Measurements from ENCODE around the gene CYP26C1. TPM values are rescaled to one million over a fixed set of nuclear protein-coding genes. Genes with fewer than 3 reads are reported as not detected.

CYP26C1 gene, protein sequence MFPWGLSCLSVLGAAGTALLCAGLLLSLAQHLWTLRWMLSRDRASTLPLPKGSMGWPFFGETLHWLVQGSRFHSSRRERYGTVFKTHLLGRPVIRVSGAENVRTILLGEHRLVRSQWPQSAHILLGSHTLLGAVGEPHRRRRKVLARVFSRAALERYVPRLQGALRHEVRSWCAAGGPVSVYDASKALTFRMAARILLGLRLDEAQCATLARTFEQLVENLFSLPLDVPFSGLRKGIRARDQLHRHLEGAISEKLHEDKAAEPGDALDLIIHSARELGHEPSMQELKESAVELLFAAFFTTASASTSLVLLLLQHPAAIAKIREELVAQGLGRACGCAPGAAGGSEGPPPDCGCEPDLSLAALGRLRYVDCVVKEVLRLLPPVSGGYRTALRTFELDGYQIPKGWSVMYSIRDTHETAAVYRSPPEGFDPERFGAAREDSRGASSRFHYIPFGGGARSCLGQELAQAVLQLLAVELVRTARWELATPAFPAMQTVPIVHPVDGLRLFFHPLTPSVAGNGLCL
- total RNA-seq (2014; rRNA removed) = not detected in 2 replicates
- polyA plus RNA-seq (2012) = 0.21 TPM

DNA sequence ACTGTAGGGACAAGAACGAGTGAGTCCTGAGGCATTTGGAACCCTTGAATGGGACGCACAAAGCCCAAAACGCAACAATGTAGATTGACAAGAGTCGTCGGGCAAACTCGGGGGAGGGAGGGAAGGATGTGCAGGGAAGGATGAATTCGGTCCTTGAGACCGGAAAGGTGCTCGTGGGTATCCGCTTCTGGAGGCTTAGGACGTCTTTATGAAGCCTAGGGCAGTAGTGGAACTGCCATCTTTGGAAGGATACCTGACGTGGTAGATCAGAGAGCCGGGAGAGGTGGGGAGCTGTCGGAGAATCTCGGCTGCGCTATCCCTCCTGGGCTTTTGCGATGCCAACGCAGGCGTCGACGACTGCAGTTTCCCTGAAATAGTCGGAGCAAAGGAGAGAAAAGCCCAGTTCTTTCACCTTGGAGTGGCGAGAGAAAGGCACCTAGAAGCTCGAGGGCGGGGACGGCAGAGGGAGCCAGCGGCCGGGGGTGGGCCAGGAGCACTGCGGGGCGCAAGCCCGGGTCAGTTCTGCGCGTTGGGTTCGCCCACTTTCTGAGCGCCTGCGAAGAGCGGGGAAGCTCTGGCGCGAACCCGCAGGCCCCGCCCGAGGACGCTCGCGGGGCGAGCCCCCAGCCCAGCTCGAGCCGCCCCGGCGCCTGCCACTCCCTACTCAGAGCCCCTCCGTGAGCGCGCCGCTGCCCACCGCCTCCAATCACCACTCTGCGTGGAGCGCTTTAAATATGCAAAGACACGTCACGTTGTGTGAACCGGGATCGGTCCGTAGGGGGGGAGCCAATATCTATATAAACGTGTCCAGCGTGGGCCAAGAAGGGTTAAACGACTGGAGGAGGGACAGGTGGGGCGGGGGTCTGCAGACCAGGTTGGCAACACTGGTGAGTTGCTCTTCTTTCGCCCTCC is at the start of gene CYP26C1:
CYP26C1 (plus strand) TSS at position 824 of the 912 bp plus-strand sequence. CDS start 466 bp downstream, outside the sequence.
- DNase-seq (ENCODE audit: low read depth) = no peak

GRCh38 chr10:93015722-93016121 is 44.9 kb upstream of the CYP26C1 start:
- no peak for DNase-seq (ENCODE audit: low read depth)

- DNase-seq (ENCODE audit: low read depth) = no peak
Observed at GRCh38 chr10:93023013-93023650, 37.5 kb upstream of the CYP26C1 start.

DNA sequence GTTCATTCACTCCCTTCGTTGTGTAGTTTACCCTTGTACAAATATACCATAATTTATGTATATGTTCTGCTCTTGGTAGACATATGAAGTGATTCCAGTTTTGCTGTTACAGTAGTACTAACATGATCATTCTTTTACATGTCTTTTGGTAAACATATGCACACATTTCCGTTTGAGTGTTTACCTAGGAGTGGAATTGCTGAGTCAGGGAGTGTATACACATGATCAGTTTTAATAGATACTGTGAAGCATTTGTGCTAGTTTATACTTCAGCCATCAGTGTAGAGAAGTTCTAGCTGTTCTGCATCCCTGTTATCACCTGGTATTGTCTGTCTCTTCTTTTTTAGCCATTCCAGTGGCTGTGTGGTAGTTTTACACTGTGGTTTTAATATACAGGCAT is 34.5 kb upstream of the CYP26C1 start:
- DNase-seq (ENCODE audit: low read depth) = no peak

DNA sequence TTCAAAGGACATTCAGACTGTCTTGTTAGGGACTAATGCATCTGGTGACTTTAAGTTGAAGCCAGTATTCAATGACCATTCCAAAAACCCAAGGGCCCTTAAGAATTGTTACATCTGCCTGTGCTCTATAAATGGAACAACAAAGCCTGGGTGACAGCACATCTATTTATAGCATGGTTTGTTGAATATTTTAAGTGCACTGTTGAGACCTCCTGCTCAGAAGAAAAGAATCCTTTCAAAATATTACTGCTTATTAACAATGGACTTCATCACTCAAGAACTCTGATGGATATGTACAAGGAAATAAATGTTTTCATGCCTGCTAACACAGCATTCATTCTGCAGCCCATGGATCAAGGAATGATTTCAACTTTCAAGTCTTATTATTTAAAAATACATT is 33.1 kb upstream of the CYP26C1 start:
- DNase-seq (ENCODE audit: low read depth) = no peak

DNA sequence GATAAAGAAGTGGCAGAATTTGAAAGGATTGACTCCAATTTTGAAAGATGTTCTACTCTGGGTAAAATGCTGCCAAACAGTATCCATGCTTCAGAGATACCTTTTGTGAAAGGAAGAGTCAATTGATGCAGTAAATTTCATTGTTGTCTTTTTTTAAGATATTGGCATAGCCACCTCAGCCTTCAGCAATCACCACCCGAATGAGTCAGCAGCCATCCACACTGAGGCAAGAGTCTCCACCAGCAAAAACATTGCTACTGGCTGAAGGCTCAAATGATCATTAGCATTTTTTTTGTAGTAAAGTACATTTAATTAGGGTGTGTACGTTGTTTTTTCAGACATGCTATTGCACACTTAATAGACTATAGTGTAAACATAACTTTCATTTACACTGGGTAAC is 31.7 kb upstream of the CYP26C1 start:
- DNase-seq (ENCODE audit: low read depth) = peak; percentile 68

- DNase-seq (ENCODE audit: low read depth) = peak; percentile 83
Observed at GRCh38 chr10:93030409-93030808, 30.2 kb upstream of the CYP26C1 start.

DNA sequence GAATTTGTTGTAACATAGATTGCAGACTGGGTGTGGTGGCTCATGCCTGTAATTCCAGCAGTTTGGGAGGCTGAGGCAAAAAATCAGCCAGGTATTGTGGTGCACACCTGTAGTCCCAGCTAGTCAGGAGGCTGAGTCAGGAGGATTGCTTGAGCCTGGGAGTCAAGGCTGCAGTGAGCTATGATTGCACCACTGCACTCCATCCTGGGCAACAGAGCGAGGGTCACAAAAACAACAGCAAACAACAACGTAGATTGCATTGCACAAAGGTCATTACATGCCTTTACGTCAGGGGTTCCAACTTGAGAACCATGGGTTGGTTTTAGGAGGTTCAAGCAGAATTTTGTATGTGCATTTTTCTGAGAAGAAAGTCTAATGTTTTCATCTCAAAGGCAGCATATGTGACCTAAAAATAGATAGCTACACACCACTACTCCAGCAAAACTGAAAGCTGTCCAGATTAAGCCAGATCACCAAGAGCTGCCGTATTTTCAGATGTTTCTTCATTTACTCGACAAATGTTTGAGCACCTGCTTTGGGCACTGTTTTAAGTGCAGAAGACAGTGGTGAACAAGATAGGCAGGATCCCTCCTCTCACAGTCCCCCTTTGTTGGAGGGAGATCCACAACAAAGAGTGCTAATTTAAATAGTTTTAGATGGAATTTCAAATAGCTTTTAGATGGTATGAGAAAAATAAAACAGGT is 28.3 kb upstream of the CYP26C1 start:
- peak; percentile 38 for DNase-seq (ENCODE audit: low read depth)

GRCh38 chr10:93032809-93033137 is 27.8 kb upstream of the CYP26C1 start:
- DNase-seq (ENCODE audit: low read depth) = no peak

DNA sequence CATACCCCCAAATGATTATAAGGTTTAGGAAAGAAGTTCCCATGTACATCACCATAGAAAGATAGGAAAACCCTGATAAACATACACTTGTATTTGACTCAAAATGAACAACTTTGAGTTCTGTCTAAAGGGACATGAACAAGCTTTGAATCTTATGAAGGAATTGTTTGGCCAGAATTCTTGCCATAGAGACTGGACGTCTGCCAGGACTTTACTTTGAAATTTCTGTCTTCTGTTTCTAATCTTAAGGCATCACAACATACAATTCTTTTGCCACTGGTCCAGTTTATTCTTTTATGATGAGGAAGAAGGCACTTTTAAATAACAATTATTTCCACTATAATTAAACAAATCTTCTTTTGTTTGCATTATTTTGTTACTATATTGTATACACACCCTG is 26.2 kb upstream of the CYP26C1 start:
- DNase-seq (ENCODE audit: low read depth) = no peak

DNA sequence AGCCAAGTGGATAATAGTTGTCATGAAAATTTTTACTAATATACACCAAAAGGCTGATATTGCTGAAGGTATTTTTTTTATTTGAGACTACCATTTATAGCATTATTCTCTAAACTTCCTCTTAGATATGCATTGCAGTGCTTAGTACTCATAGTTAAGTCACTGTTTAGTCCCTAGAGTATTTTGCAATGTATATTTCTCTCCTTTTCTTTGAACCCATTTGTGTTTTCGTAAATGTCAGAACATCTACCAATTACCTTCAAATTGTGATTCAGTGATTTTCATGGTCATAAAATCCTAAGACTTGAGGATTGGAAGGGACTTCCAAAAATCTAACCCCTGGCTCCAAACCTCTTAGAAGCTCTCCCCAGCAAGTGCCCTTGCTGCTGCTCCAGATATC is 21.5 kb upstream of the CYP26C1 start:
- no peak for DNase-seq (ENCODE audit: low read depth)

GRCh38 chr10:93039721-93040120 is 20.9 kb upstream of the CYP26C1 start:
- DNase-seq (ENCODE audit: low read depth) = peak; percentile 54

- DNase-seq (ENCODE audit: low read depth) = no peak
Observed at GRCh38 chr10:93054486-93054885, 6.1 kb upstream of the CYP26C1 start.

DNA sequence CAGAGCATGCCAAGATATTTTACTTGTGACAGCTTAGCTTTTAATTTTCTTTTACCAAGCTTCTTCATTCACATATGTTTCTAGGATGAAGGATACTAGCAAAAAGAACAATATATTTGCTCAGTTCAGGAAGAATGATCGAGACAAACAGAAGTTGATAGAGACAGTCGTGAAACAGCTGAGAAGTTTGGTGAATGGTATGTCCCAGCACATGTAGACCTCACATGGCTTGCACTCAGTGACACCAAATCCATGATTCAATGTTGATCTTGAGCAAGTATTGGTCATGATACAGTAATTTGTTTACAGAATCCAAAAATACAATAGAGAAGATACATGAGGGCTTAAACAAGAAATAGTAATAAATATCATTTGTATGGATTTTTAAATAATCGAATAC is 2.5 kb upstream of the CYP26C1 start:
- peak; percentile 29 for DNase-seq (ENCODE audit: low read depth)

- DNase-seq (ENCODE audit: low read depth) = no peak
Observed at GRCh38 chr10:93060887-93061593, 442 bp downstream of the CYP26C1 start.

- DNase-seq (ENCODE audit: low read depth) = no peak
Observed at GRCh38 chr10:93061594-93062513, 1.3 kb downstream of the CYP26C1 start.

DNA sequence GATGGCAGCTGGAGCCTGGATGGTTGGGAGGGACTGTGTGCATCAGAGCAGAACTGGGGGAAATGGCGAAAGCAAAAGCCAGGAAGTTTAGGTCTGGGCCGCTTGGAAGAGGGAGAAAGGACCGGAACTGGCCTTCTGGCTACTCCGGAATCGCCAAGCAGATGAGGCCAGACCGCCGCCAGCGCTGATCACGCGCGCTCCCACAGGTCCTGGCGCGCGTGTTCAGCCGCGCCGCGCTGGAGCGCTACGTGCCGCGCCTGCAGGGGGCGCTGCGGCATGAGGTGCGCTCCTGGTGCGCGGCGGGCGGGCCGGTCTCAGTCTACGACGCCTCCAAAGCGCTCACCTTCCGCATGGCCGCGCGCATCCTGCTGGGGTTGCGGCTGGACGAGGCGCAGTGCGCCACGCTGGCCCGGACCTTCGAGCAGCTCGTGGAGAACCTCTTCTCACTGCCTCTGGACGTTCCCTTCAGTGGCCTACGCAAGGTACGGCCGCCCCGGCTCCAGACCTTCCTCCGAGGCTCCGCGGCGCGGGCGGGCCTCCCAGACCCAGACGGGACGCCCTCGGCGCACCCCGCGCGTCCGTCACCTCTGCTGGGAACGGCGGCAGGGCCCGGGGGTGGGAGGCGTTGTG is 2.0 kb downstream of the CYP26C1 start:
- DNase-seq (ENCODE audit: low read depth) = no peak

- no peak for DNase-seq (ENCODE audit: low read depth)
Observed at GRCh38 chr10:93063144-93063976, 2.8 kb downstream of the CYP26C1 start.
